ENCODE data around the gene NANOS3. TPM values are rescaled to one million over a fixed set of nuclear protein-coding genes. Genes with fewer than 3 reads are reported as not detected.

NANOS3 gene
- total and polyA plus RNA-seq, 10 of the 15 experiments (the other 5 are each of a cell fraction or from before 2014, with no cell fraction given) = 0.31 to 1.7 (median 0.81) TPM

DNA sequence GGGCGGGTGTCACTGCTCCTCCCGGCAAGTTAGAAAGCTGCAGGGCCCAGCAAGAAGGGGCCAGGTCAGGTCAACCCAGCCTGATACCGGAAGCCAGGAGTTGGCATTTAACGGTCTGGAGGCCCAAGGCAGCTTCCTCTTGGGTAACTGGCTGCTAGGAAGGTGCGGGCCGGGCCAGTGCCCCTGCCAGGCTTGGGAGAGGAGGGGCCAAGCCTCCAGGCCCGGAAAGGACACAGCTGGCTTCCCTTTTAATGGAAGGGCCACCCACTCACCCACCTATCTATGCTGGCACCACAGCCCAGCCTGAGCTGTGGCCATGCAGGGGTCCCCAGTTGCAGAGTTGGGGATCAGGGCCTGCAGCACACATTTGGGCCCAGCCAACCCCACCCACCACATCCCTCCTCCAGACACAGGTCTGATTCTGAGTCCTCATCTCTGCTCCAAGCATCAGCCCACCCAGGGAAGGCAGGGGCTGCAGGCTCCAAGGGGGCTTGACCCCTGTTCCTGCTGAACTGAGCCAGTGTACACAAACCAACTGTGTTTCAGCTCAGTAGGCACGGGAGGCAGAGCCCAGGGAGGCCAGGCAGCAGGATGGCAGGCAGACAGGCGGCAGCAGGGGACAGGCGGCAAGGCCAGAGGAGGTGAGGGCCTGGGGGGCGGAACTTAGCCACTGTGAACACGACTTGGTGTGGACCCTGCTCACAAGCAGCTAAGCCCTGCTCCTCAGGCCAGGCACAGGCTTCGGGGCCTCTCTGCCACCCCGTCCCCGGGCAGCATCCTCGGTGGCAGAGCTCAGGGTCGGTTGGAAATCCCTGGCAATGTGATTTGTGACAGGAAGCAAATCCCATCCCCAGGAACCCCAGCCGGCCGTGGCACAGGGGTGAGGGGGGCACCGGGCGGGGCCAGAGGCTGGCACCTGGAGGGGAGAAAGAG is 40.9 kb upstream of the NANOS3 start:
- BruUV-seq (replicated peaks) = no TSS peak
- Histone ChIP-seq H3K27ac (ENCODE audit: control insufficient read depth, insufficient read depth) (peak overlapping the region; percentile 72), H3K79me2 (ENCODE audit: control insufficient read depth, insufficient read depth, low read length) (peaks cover 37% of the 10 kb centered on the region), H3K27me3 (replicated peaks in 1 of 2; ENCODE audit: control insufficient read depth in 2 of 2, insufficient read depth in 2 of 2, low read length in 1 of 2) (no peaks in the 10 kb centered on the region), H3K36me3 (ENCODE audit: control insufficient read depth in 2 of 2, insufficient read depth in 2 of 2, low read length in 1 of 2) (peaks cover 0 to 3% of the 10 kb centered on the region in 2 experiments; a peak in 1 of 4 replicates), H3K9me3 (replicated peaks; ENCODE audit: control insufficient read depth, insufficient read depth, low read length) (no peaks in the 10 kb centered on the region), H4K20me1 (ENCODE audit: control insufficient read depth, insufficient read depth) (no peaks in the 10 kb centered on the region), H3K4me1 (ENCODE audit: control insufficient read depth, insufficient read depth, low read length) (peaks cover 45% of the 10 kb centered on the region), H3K9ac (ENCODE audit: control insufficient read depth, insufficient read depth, low read length) (no peak overlapping the region; the same call in 1 of the 2 replicates), H2AFZ (ENCODE audit: control insufficient read depth, low read depth, low read length) (no peak overlapping the region), H3K4me3 (0 out of 2 replicates have a peak overlapping the region, but pooled peaks have one; percentile 51), H3K4me2 (ENCODE audit: control insufficient read depth, insufficient read depth) (no peak overlapping the region; the same call in none of the 2 replicates)
- ChIA-PET RAD21 (ENCODE audit: unreplicated experiment) (interaction anchor here (0.9 to 2.3 kb wide), 5 partner anchors 11 to 51 kb away, joined by 3 to 29 read pairs (median 6); no protein-coding TSS in a partner anchor), CTCF (interaction anchor here (0.6 to 7.1 kb wide), 11 partner anchors 9 to 228 kb away, joined by 3 to 51 read pairs (median 4); partner anchors contain the start of gene ZSWIM4), POLR2A (interaction anchor here (0.9 to 7.5 kb wide), 8 partner anchors 11 to 88 kb away, joined by 3 to 85 read pairs (median 3); partner anchors contain the start of gene ZSWIM4), SMC1A (ENCODE audit: uncharacterized antibody, unreplicated experiment) (interaction anchor here (0.8 to 3.0 kb wide), 6 partner anchors 10 to 61 kb away, joined by 3 to 25 read pairs (median 4); partner anchors contain the start of genes C19orf53 and ZSWIM4)
- intact Hi-C loops (cut with micrococcal nuclease; ENCODE audit: unreplicated experiment) = loop anchor here (5.0 kb wide), 1 partner anchor 39 kb away; the partner anchor contains the start of gene ZSWIM4
- in situ Hi-C loops (cut with MboI) = no loop called here
- 18% methylated on average over 21 of the region's 21 CpGs for WGBS (ENCODE audit: insufficient coverage, insufficient replicate concordance, low lambda C conversion rate, missing lambda C conversion rate)
- ATAC-seq (no peak), DNase-seq (ENCODE audit: low read depth, low spot score) (no peak), FAIRE-seq (no peak)
- TF ChIP-seq ZSCAN29 (IDR thresholded peaks at IDR 0.05) (no peak), POLR2AphosphoS2 (IDR thresholded peaks at IDR 0.05; ENCODE audit: low read depth, low read length) (peak; percentile 8; the same call in 1 of the 2 replicates), SUZ12 (IDR thresholded peaks at IDR 0.05; ENCODE audit: unreplicated experiment) (no peak), TAF1 (IDR thresholded peaks at IDR 0.05; ENCODE audit: borderline replicate concordance, low read depth, low read length) (no peak), ZBTB4 (CRISPR knock-in tag; IDR thresholded peaks at IDR 0.05) (no peak), CHD4 (IDR thresholded peaks at IDR 0.05) (no peak), YY1 (IDR thresholded peaks at IDR 0.05; ENCODE audit: low read depth, low read length) (no peak), TARDBP (IDR thresholded peaks at IDR 0.05; ENCODE audit: borderline replicate concordance) (no peak), MEF2A (IDR thresholded peaks at IDR 0.05; ENCODE audit: insufficient read depth, low read depth, low read length) (no peak), FOXM1 (IDR thresholded peaks at IDR 0.05; ENCODE audit: low read depth, low read length) (no peak), ETV6 (conservative IDR thresholded peaks at IDR 0.05 in 1 of 2, IDR thresholded peaks at IDR 0.05 in 1 of 2; ENCODE audit: borderline replicate concordance in 1 of 2, low read depth in 1 of 2) (0 out of 4 replicates have a peak, but pooled peaks of 1 of the 2 experiments have one; percentile 43)
- TF ChIP-seq, protein P1, sequence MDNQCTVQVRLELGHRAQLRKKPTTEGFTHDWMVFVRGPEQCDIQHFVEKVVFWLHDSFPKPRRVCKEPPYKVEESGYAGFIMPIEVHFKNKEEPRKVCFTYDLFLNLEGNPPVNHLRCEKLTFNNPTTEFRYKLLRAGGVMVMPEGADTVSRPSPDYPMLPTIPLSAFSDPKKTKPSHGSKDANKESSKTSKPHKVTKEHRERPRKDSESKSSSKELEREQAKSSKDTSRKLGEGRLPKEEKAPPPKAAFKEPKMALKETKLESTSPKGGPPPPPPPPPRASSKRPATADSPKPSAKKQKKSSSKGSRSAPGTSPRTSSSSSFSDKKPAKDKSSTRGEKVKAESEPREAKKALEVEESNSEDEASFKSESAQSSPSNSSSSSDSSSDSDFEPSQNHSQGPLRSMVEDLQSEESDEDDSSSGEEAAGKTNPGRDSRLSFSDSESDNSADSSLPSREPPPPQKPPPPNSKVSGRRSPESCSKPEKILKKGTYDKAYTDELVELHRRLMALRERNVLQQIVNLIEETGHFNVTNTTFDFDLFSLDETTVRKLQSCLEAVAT (IDR thresholded peaks at IDR 0.05) = no peak
